Neutrophil (primary cell): ENCODE results near the gene ATP2A3.
A peak's percentile ranks its signal among the peaks of the same experiment; 100 is the strongest.

Experiments
- H3K27ac ChIP-seq: fragments of 200-600 bp; sonication (generic); 2 replicates; pipeline ENCODE4 v1.5.1; 2016; ENCODE audit warnings: mild to moderate bottlenecking, moderate library complexity
- H3K27me3 ChIP-seq: fragments of 200-600 bp; sonication (generic); 2 replicates; pipeline ENCODE4 v1.6.0; 2016; ENCODE audit warnings: mild to moderate bottlenecking
- H3K36me3 ChIP-seq: fragments of 200-600 bp; sonication (generic); 2 replicates; pipeline ENCODE4 v1.5.1; 2017
- H3K4me1 ChIP-seq, 2 experiments: fragments of 200-600 bp in 1 of 2; sonication (generic) in 1 of 2; 1 replicate in 1 of 2; 2 replicates in 1 of 2; pipeline versions ENCODE4 v1.5.1 to v1.6.1; 2013 to 2016; ENCODE audit warnings: low read depth in 1 of 2, low read length in 1 of 2, mild to moderate bottlenecking in 1 of 2, moderate library complexity in 1 of 2; ENCODE audit not compliant: control insufficient read depth in 1 of 2, insufficient read depth in 1 of 2
- H3K4me3 ChIP-seq, 2 experiments: fragments of 200-600 bp in 1 of 2; sonication (generic) in 1 of 2; 1 replicate in 1 of 2; 2 replicates in 1 of 2; pipeline ENCODE4 v1.5.1; 2013 to 2016; ENCODE audit warnings: low read depth in 1 of 2, low read length in 1 of 2, mild to moderate bottlenecking in 1 of 2, moderate library complexity in 1 of 2
- H3K9me3 ChIP-seq: fragments of 200-600 bp; sonication (generic); 2 replicates; pipeline ENCODE4 v1.5.1; 2016
- CTCF ChIP-seq: fragments of 200-600 bp; sonication (generic); IDR thresholded peaks from 2 replicates; pipeline ENCODE4 v1.5.1; 2016; ENCODE audit warnings: antibody characterized with exemption

The ATP2A3 gene

GRCh38 chr17:3906881-3907280 is 57.4 kb downstream of the ATP2A3 start:
- no peaks in the 10 kb centered on the region for H3K27me3 ChIP-seq
- peaks cover 18% of the 10 kb centered on the region in 2 experiments for H3K4me1 ChIP-seq
- H3K36me3 ChIP-seq, result peaks cover 70% of the 10 kb centered on the region
- TF ChIP-seq CTCF, result no peak
- H3K4me3 ChIP-seq, result no peak overlapping the region
- H3K9me3 ChIP-seq, result no peaks in the 10 kb centered on the region
- H3K27ac ChIP-seq, result peak overlapping the region; percentile 27

- TF ChIP-seq CTCF, result no peak
- H3K9me3 ChIP-seq, result no peaks in the 10 kb centered on the region
- H3K27ac ChIP-seq, result no peak overlapping the region
- H3K27me3 ChIP-seq, result no peaks in the 10 kb centered on the region
- H3K4me1 ChIP-seq, result peaks cover under 1 to 3% of the 10 kb centered on the region in 2 experiments
- peaks cover 82% of the 10 kb centered on the region for H3K36me3 ChIP-seq
- no peak overlapping the region for H3K4me3 ChIP-seq
Observed at GRCh38 chr17:3905017-3905520, 59.2 kb downstream of the ATP2A3 start.

- Histone ChIP-seq H3K36me3 (peaks cover 88% of the 10 kb centered on the region), H3K4me1 (peaks cover 0 to 3% of the 10 kb centered on the region in 2 experiments), H3K27ac (no peak overlapping the region), H3K4me3 (no peak overlapping the region), H3K9me3 (no peaks in the 10 kb centered on the region), H3K27me3 (no peaks in the 10 kb centered on the region)
- no peak for TF ChIP-seq CTCF
Observed at GRCh38 chr17:3904501-3904900, 59.7 kb downstream of the ATP2A3 start.

- Histone ChIP-seq H3K36me3 (peaks cover 94% of the 10 kb centered on the region), H3K27me3 (no peaks in the 10 kb centered on the region), H3K27ac (no peak overlapping the region), H3K9me3 (no peaks in the 10 kb centered on the region), H3K4me1 (peaks cover 0 to 3% of the 10 kb centered on the region in 2 experiments), H3K4me3 (no peak overlapping the region)
- no peak for TF ChIP-seq CTCF
Observed at GRCh38 chr17:3903881-3904290, 60.4 kb downstream of the ATP2A3 start.

- H3K27me3 ChIP-seq, result no peaks in the 10 kb centered on the region
- H3K9me3 ChIP-seq, result no peaks in the 10 kb centered on the region
- H3K27ac ChIP-seq, result no peak overlapping the region
- H3K36me3 ChIP-seq, result peaks cover 95% of the 10 kb centered on the region
- no peak for TF ChIP-seq CTCF
- peaks cover 0 to 3% of the 10 kb centered on the region in 2 experiments for H3K4me1 ChIP-seq
- no peak overlapping the region for H3K4me3 ChIP-seq
Observed at GRCh38 chr17:3903051-3903825, 61.0 kb downstream of the ATP2A3 start.
